Activated CD4-positive, alpha-beta T cell treated with anti-CD3 and anti-CD28 coated beads, Interleukin-2, amount 50 U/mL, for 1 hour (primary cell): ENCODE measurements around the gene CD300LG.
"Not testable (repeated sequence)": the region's sequence is repeated elsewhere in the genome, so short reads cannot be mapped to it uniquely, and the experiment has no call there.

Experiments used
- DNase-seq: peaks from one replicate; pipeline ENCODE4 v3.0.0-alpha.2; 2020

CD300LG gene

GRCh38 chr17:43826206-43826605 lies 20.8 kb upstream of the CD300LG start:
- no peak for DNase-seq

- DNase-seq, result no peak
Measured at GRCh38 chr17:43827596-43827995, 19.4 kb upstream of the CD300LG start.

GRCh38 chr17:43829738-43830137 lies 17.2 kb upstream of the CD300LG start:
- DNase-seq, result no peak

- DNase-seq, result no peak
Measured at GRCh38 chr17:43830510-43831140, 16.4 kb upstream of the CD300LG start.

- DNase-seq, result no peak
Measured at GRCh38 chr17:43831633-43832032, 15.3 kb upstream of the CD300LG start.

- DNase-seq, result no peak
Measured at GRCh38 chr17:43832168-43832975, 14.6 kb upstream of the CD300LG start.

GRCh38 chr17:43832976-43833829 lies 13.8 kb upstream of the CD300LG start, which contains the start of gene MPP3:
Gene MPP3, minus strand, starts transcription at chr17:43833146. Its CDS starts 1,240 bp downstream, at chr17:43831906.
- DNase-seq, result peak; percentile 55

- DNase-seq, result no peak
Measured at GRCh38 chr17:43834106-43834505, 12.9 kb upstream of the CD300LG start.

GRCh38 chr17:43839670-43840108 lies 7.3 kb upstream of the CD300LG start:
- DNase-seq, result no peak

GRCh38 chr17:43840814-43841213 lies 6.2 kb upstream of the CD300LG start:
- no peak for DNase-seq

- no peak for DNase-seq
Measured at GRCh38 chr17:43841282-43841681, 5.7 kb upstream of the CD300LG start.

GRCh38 chr17:43842091-43842974 lies 4.6 kb upstream of the CD300LG start:
- DNase-seq, result not testable (repeated sequence)

- no peak for DNase-seq
Measured at GRCh38 chr17:43842975-43843325, 4.0 kb upstream of the CD300LG start.

GRCh38 chr17:43844241-43844640 lies 2.7 kb upstream of the CD300LG start:
- no peak for DNase-seq

GRCh38 chr17:43845766-43846165 lies 1.2 kb upstream of the CD300LG start:
- no peak for DNase-seq

- DNase-seq, result peak; percentile 74
Measured at GRCh38 chr17:43846221-43846712, 709 bp upstream of the CD300LG start.

- DNase-seq, result no peak
Measured at GRCh38 chr17:43848601-43849000, 1.6 kb downstream of the CD300LG start.

GRCh38 chr17:43849116-43849515 lies 2.1 kb downstream of the CD300LG start:
- no peak for DNase-seq

GRCh38 chr17:43852571-43852970 lies 5.6 kb downstream of the CD300LG start:
- DNase-seq, result no peak

- DNase-seq, result no peak
Measured at GRCh38 chr17:43853546-43853945, 6.6 kb downstream of the CD300LG start.

- DNase-seq, result no peak
Measured at GRCh38 chr17:43854498-43854897, 7.5 kb downstream of the CD300LG start.

GRCh38 chr17:43855061-43855460 lies 8.1 kb downstream of the CD300LG start:
- no peak for DNase-seq
